ENCODE results near the gene XPC.

DNA sequence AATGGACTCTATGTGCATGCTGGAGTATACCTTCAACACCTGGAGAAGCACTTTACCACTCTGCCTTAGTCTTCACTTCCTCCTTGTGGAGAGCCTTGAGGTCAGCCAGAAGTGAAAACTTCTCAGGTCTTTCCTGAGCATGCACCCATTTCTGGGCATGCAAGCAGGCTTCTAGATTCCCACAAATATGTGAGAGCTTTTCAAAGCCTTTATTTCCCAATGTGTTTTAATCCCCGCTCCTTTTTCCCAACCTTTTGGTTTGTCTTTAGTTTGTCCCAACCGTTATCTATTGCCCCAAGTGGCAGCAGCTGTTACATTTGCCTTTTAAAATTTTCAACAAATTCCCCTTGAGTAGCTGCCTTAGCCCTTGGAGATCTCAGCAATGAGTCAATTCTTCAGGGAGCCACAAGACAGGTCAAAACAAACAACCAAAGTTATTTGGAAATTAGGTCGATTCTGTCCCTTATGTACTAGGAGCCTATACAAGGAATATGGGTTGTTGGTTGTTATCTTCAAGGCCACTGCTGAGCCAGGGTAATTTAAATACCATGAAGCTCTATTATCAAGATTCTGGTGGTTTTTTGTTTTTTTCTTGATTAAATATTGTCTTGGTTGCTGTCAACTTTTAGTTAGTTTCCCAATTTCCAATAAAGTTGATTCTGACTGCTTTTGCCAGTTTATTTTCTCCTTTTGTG lies 44.6 kb upstream of the XPC start:
- TF ChIP-seq POLR2A (IDR thresholded peaks at IDR 0.05; ENCODE audit: low read depth, low read length), result no peak
- TF ChIP-seq POLR2AphosphoS5 (IDR thresholded peaks at IDR 0.05; ENCODE audit: low read depth, low read length), result no peak

Measured in GM12892 (cell line).